Measurements from ENCODE around the gene SLC1A7.

The SLC1A7 gene

GRCh38 chr1:53126495-53126894, 15.9 kb downstream of the SLC1A7 start:
- TF ChIP-seq TAF1 (IDR thresholded peaks at IDR 0.05; ENCODE audit: low read depth) (no peak), FOXM1 (IDR thresholded peaks at IDR 0.05; ENCODE audit: borderline replicate concordance, low read depth) (no peak), EGR1 (IDR thresholded peaks at IDR 0.05) (no peak), REST (IDR thresholded peaks at IDR 0.05; ENCODE audit: low read depth) (no peak), TCF12 (IDR thresholded peaks at IDR 0.05; ENCODE audit: low read depth) (no peak), CREB1 (IDR thresholded peaks at IDR 0.05; ENCODE audit: low read depth) (no peak), NFIC (IDR thresholded peaks at IDR 0.05) (no peak)

GRCh38 chr1:53125623-53126360, 16.6 kb downstream of the SLC1A7 start:
- TF ChIP-seq EGR1 (IDR thresholded peaks at IDR 0.05), result no peak
- TF ChIP-seq TCF12 (IDR thresholded peaks at IDR 0.05; ENCODE audit: low read depth), result no peak
- no peak for TF ChIP-seq NFIC (IDR thresholded peaks at IDR 0.05)
- no peak for TF ChIP-seq TEAD4 (IDR thresholded peaks at IDR 0.05)
- TF ChIP-seq USF1 (IDR thresholded peaks at IDR 0.05), result no peak
- TF ChIP-seq CREB1 (IDR thresholded peaks at IDR 0.05; ENCODE audit: low read depth), result no peak

GRCh38 chr1:53125122-53125521, 17.3 kb downstream of the SLC1A7 start:
- TF ChIP-seq TEAD4 (IDR thresholded peaks at IDR 0.05) (no peak), TAF1 (IDR thresholded peaks at IDR 0.05; ENCODE audit: low read depth) (no peak), RAD21 (IDR thresholded peaks at IDR 0.05; ENCODE audit: low read depth) (no peak), REST (IDR thresholded peaks at IDR 0.05; ENCODE audit: low read depth) (no peak), CREB1 (IDR thresholded peaks at IDR 0.05; ENCODE audit: low read depth) (no peak), FOXM1 (IDR thresholded peaks at IDR 0.05; ENCODE audit: borderline replicate concordance, low read depth) (no peak)

GRCh38 chr1:53123453-53124140, 18.8 kb downstream of the SLC1A7 start:
- TF ChIP-seq YY1 (IDR thresholded peaks at IDR 0.05; ENCODE audit: low read depth) (no peak), EGR1 (IDR thresholded peaks at IDR 0.05) (no peak), NFIC (IDR thresholded peaks at IDR 0.05) (no peak)

GRCh38 chr1:53122961-53123413, 19.5 kb downstream of the SLC1A7 start:
- TF ChIP-seq ZBTB7A (IDR thresholded peaks at IDR 0.05; ENCODE audit: low read depth) (no peak), USF1 (IDR thresholded peaks at IDR 0.05) (no peak), TCF12 (IDR thresholded peaks at IDR 0.05; ENCODE audit: low read depth) (no peak), YY1 (IDR thresholded peaks at IDR 0.05; ENCODE audit: low read depth) (no peak), MAX (IDR thresholded peaks at IDR 0.05) (no peak), CREB1 (IDR thresholded peaks at IDR 0.05; ENCODE audit: low read depth) (no peak), CEBPB (IDR thresholded peaks at IDR 0.05) (no peak), TEAD4 (IDR thresholded peaks at IDR 0.05) (no peak), TAF1 (IDR thresholded peaks at IDR 0.05; ENCODE audit: low read depth) (no peak), NFIC (IDR thresholded peaks at IDR 0.05) (no peak), EGR1 (IDR thresholded peaks at IDR 0.05) (no peak), RAD21 (IDR thresholded peaks at IDR 0.05; ENCODE audit: low read depth) (no peak), REST (IDR thresholded peaks at IDR 0.05; ENCODE audit: low read depth) (no peak), FOXM1 (IDR thresholded peaks at IDR 0.05; ENCODE audit: borderline replicate concordance, low read depth) (no peak), EP300 (IDR thresholded peaks at IDR 0.05; ENCODE audit: borderline replicate concordance) (no peak)

Data from Ishikawa (cell line).